GM12878 (cell line): Measurements from ENCODE around the gene LOXL3. TPM values are rescaled to one million over a fixed set of nuclear protein-coding genes. Genes with fewer than 3 reads are reported as not detected.

Source experiments
- ATAC-seq: fragments of 200-7000 bp; cut with Tn5 transposase; 3 replicates; pipeline ENCODE4 v1.9.1; 2020; ENCODE audit warnings: mild to moderate bottlenecking, moderate library complexity
- BruUV-seq: library from RNA; stranded (reverse); fragments of 400-500 nt; replicated peaks from 2 replicates; lab custom pipeline; 2021; lab: Mats Ljungman, UMichigan
- CTCF ChIA-PET: fragments of 300-600 bp; sonication (Branson Sonifier 250); formaldehyde crosslinking; extraction: SDS; loops from one replicate; lab custom pipeline; 2021; ENCODE audit warnings: inconsistent platforms; lab: Yijun Ruan, JAX
- POLR2A ChIA-PET: fragments of 350-600 bp; formaldehyde crosslinking; extraction: SDS; loops from one replicate; lab custom pipeline; 2021; ENCODE audit warnings: inconsistent platforms; lab: Charles Lee
- RAD21 ChIA-PET: fragments of 300-600 bp; sonication (Branson Sonifier 250); formaldehyde crosslinking; loops from one replicate; lab custom pipeline; 2023; ENCODE audit warnings: antibody characterized with exemption; ENCODE audit not compliant: unreplicated experiment; lab: Charles Lee
- SMC1A ChIA-PET: fragments of 300-600 bp; sonication (Branson Sonifier 250); formaldehyde crosslinking; loops from one replicate; lab custom pipeline; 2023; ENCODE audit not compliant: unreplicated experiment, uncharacterized antibody; lab: Charles Lee
- DNase-seq: peaks from one replicate; pipeline ENCODE4 v3.0.0-alpha.2; 2011; ENCODE audit warnings: low read depth, low spot score
- FAIRE-seq: peaks from 3 replicates; lab custom pipeline; 2011; peaks lifted over from hg19 to GRCh38; lab: Jason Lieb, UNC
- H2AFZ ChIP-seq: 2 replicates; pipeline ENCODE4 v1.6.0; 2011; ENCODE audit warnings: low read depth, low read length, control low read depth; ENCODE audit not compliant: control insufficient read depth
- H3K27ac ChIP-seq: 2 replicates; pipeline ENCODE4 v1.5.1; 2011; ENCODE audit warnings: control low read depth; ENCODE audit not compliant: control insufficient read depth, insufficient read depth
- H3K27me3 ChIP-seq, 2 experiments: replicated peaks in 1 of 2; 2 replicates each; pipeline versions ENCODE4 v1.6.0 to v1.6.1; 2011; ENCODE audit warnings: low read length in 1 of 2; ENCODE audit not compliant: control insufficient read depth in 2 of 2, insufficient read depth in 2 of 2
- H3K36me3 ChIP-seq, 2 experiments: 2 replicates each; pipeline ENCODE4 v1.5.1; 2011; ENCODE audit warnings: low read length in 1 of 2; ENCODE audit not compliant: control insufficient read depth in 2 of 2, insufficient read depth in 2 of 2
- H3K4me1 ChIP-seq: 2 replicates; pipeline ENCODE4 v1.6.1; 2011; ENCODE audit warnings: mild to moderate bottlenecking, low read length, moderate library complexity, mixed read lengths; ENCODE audit not compliant: control insufficient read depth, insufficient read depth
- H3K4me2 ChIP-seq: 2 replicates; pipeline ENCODE4 v1.6.0; 2011; ENCODE audit warnings: control low read depth; ENCODE audit not compliant: control insufficient read depth, insufficient read depth
- H3K4me3 ChIP-seq: fragments of 200-600 bp; sonication (generic); 2 replicates; pipeline ENCODE4 v1.5.1; 2016
- H3K79me2 ChIP-seq: 2 replicates; pipeline ENCODE4 v1.6.0; 2011; ENCODE audit warnings: low read length; ENCODE audit not compliant: control insufficient read depth, insufficient read depth
- H3K9ac ChIP-seq: 2 replicates; pipeline ENCODE4 v1.8.0; 2011; ENCODE audit warnings: low read length, control low read depth, mixed read lengths; ENCODE audit not compliant: control insufficient read depth, insufficient read depth
- H3K9me3 ChIP-seq: replicated peaks from 3 replicates; pipeline ENCODE4 v1.5.1; 2011; ENCODE audit warnings: mild to moderate bottlenecking, low read length; ENCODE audit not compliant: control insufficient read depth, insufficient read depth
- H4K20me1 ChIP-seq: 2 replicates; pipeline ENCODE4 v1.6.0; 2011; ENCODE audit not compliant: control insufficient read depth, insufficient read depth
- CBFB ChIP-seq: IDR thresholded peaks from 2 replicates; pipeline ENCODE4 v1.6.1; 2016; ENCODE audit warnings: antibody characterized with exemption, low read depth
- ESRRA ChIP-seq: IDR thresholded peaks from 2 replicates; pipeline ENCODE4 v1.6.1; 2012; ENCODE audit warnings: mild to moderate bottlenecking, low read length, improper control_type of control experiment
- FOXM1 ChIP-seq: IDR thresholded peaks from 2 replicates; pipeline ENCODE4 v1.6.1; 2012; ENCODE audit warnings: low read depth, mild to moderate bottlenecking, inconsistent platforms, low read length, moderate library complexity
- GATAD2B ChIP-seq: fragments of 450-650 bp; conservative IDR thresholded peaks from 2 replicates; pipeline ENCODE4 v1.6.1; 2017; ENCODE audit warnings: low read depth, mild to moderate bottlenecking, moderate library complexity
- KAT2A ChIP-seq: conservative IDR thresholded peaks from 2 replicates; pipeline ENCODE4 v1.6.1; 2011; ENCODE audit warnings: low read depth, low read length; ENCODE audit not compliant: control insufficient read depth
- NBN ChIP-seq: fragments of 450-650 bp; IDR thresholded peaks from 2 replicates; pipeline ENCODE4 v1.6.1; 2016
- PAX5 ChIP-seq: IDR thresholded peaks from 2 replicates; pipeline ENCODE4 v1.6.1; 2011; ENCODE audit warnings: low read depth, low read length, borderline replicate concordance
- SPI1 ChIP-seq: IDR thresholded peaks from 2 replicates; pipeline ENCODE4 v1.6.1; 2011; ENCODE audit warnings: low read depth, mild to moderate bottlenecking, low read length, moderate library complexity, borderline replicate concordance; ENCODE audit not compliant: insufficient read depth
- WRNIP1 ChIP-seq: IDR thresholded peaks from 2 replicates; pipeline ENCODE4 v1.6.1; 2011; ENCODE audit warnings: low read depth, low read length, improper control_type of control experiment, borderline replicate concordance
- WGBS: methylation state at CpG from one replicate; pipeline ENCODE4 v1.1.6; 2016; ENCODE audit warnings: low lambda C conversion rate; ENCODE audit not compliant: insufficient replicate concordance, insufficient coverage; ENCODE audit errors: missing lambda C conversion rate; 5-methylcytosine and 5-hydroxymethylcytosine counted together
- in situ Hi-C: fragments of 300-500 bp; cut with MboI; formaldehyde crosslinking; loops from 9 replicates; pipeline ENCODE4 v1.14.3; 2018; ENCODE audit warnings: mixed read lengths
- intact Hi-C: fragments of 100-400 bp; cut with micrococcal nuclease; formaldehyde crosslinking; loops from one replicate; pipeline ENCODE4 v1.14.2; 2022; ENCODE audit not compliant: unreplicated experiment
- polyA plus RNA-seq, 11 experiments: library from polyadenylated mRNA; depleted of rRNA in 4 of 11; unstranded in 6 of 11; stranded (reverse) in 5 of 11; fragments of >200 nt; fragmentation: Nextera tagmentation in 4 of 11; fragmentation: Illumina TruSeq in 1 of 11; extraction: Ambion mirVana in 4 of 11; extraction: Trizol in 1 of 11; gene quantifications; 1 replicate in 1 of 11; 2 replicates in 10 of 11; pipeline versions ENCODE4 v1.2.1 to v1.2.3, GENCODE V29; 2011 to 2016; ENCODE audit warnings: inconsistent platforms in 2 of 11, missing spikeins in 2 of 11, low read depth in 1 of 11
- total RNA-seq, 4 experiments: library from RNA; depleted of rRNA in 3 of 4; stranded (reverse); fragments of >200 nt in 3 of 4; fragmentation: Illumina TruSeq in 1 of 4; extraction: Trizol in 1 of 4; gene quantifications; 2 replicates each; pipeline versions ENCODE4 v1.2.1 to v1.2.3, GENCODE V29; 2013 to 2021
- TF ChIP-seq, protein P1 (sequence below): IDR thresholded peaks from 2 replicates; pipeline ENCODE4 v1.6.1; 2012; ENCODE audit warnings: improper control_type of control experiment, low read depth, low read length; ENCODE audit not compliant: insufficient replicate concordance
- TF ChIP-seq, protein P2 (sequence below): fragments of 450-650 bp; IDR thresholded peaks from 2 replicates; pipeline ENCODE4 v1.6.1; 2016; ENCODE audit warnings: mild to moderate bottlenecking
- TF ChIP-seq, protein P3 (sequence below): fragments of 450-650 bp; IDR thresholded peaks from 2 replicates; pipeline ENCODE4 v1.6.1; 2017; ENCODE audit warnings: mild to moderate bottlenecking

LOXL3 gene
- total and polyA plus RNA-seq, 10 of the 15 experiments (the other 5 are each of a cell fraction or from before 2014, with no cell fraction given): 6.2 to 40.9 (median 23.3) TPM

DNA sequence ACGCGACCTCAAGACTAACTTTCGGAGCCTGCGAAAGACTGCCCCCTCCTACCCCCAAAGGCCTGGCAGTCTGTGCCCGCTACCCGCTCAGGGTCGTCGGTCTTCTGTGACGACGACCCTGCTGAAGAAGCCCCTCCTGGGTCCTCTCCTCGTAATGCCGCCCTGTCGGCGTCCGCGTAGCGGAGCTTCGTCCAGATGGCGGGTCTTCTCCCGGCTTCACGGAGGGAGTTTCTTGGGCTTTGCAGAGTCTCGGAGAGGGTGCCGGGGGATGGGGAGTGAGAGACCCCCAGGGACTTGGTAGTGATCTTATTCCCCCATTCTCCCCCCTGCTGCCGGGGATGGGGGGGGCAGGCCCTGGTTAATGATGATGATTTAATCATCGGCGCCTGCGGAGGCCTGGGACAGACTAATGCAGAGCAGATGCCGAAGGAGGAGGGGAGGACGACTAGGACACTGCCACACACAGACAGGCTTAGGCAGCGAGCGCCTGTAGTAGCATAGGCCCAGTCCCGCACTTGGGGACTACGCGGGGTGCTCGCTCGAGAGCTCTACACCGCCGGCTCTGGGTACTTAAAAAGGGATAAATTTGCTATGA, 45.7 kb downstream of the LOXL3 start:
- peaks cover 22% of the 10 kb centered on the region for H3K4me1 ChIP-seq
- H3K27me3 ChIP-seq: peaks cover 2 to 3% of the 10 kb centered on the region in 2 experiments; a peak in 3 of 4 replicates
- POLR2A ChIA-PET: interaction anchor here (0.9 to 5.8 kb wide), 7 partner anchors 14 to 81 kb away, joined by 3 to 33 read pairs (median 3); partner anchors contain the start of genes AUP1, DQX1, HTRA2 and TTC31
- peak overlapping the region; percentile 98 for H3K4me3 ChIP-seq
- WGBS: 16% methylated on average over 38 of the region's 38 CpGs
- peak overlapping the region; percentile 93 for H3K9ac ChIP-seq
- SMC1A ChIA-PET: interaction anchor here (0.7 to 5.2 kb wide), 4 partner anchors 22 to 78 kb away, joined by 3 to 71 read pairs (median 28); partner anchors contain the start of genes AUP1, DQX1 and HTRA2
- ATAC-seq: peak; percentile 53
- in situ Hi-C loops: no loop called here
- BruUV-seq: TSS peak; percentile 78
- peak overlapping the region; percentile 95 for H3K4me2 ChIP-seq
- peaks cover 0 to 7% of the 10 kb centered on the region in 2 experiments; a peak in 1 of 4 replicates for H3K36me3 ChIP-seq
- H3K27ac ChIP-seq: peak overlapping the region; percentile 97
- CTCF ChIA-PET: interaction anchor here (0.6 to 13.9 kb wide), 9 partner anchors 12 to 91 kb away, joined by 3 to 231 read pairs (median 6); partner anchors contain the start of genes AUP1, CCDC142, DQX1 and HTRA2
- no peaks in the 10 kb centered on the region for H4K20me1 ChIP-seq
- no peak for DNase-seq
- peaks cover 12% of the 10 kb centered on the region for H3K79me2 ChIP-seq
- RAD21 ChIA-PET: interaction anchor here (0.9 to 5.5 kb wide), 4 partner anchors 23 to 79 kb away, joined by 3 to 61 read pairs (median 26); partner anchors contain the start of genes AUP1 and HTRA2
- FAIRE-seq: no peak
- peak overlapping the region; percentile 100 for H2AFZ ChIP-seq
- intact Hi-C loops: loop anchor here (1.0 kb wide), 2 partner anchors 21 to 79 kb away; partner anchors contain the start of genes AUP1 and HTRA2
- H3K9me3 ChIP-seq: no peaks in the 10 kb centered on the region
- no peak for TF ChIP-seq PAX5
- TF ChIP-seq KAT2A: no peak
- TF ChIP-seq SPI1: no peak
- no peak for TF ChIP-seq ESRRA
- TF ChIP-seq, protein P1, sequence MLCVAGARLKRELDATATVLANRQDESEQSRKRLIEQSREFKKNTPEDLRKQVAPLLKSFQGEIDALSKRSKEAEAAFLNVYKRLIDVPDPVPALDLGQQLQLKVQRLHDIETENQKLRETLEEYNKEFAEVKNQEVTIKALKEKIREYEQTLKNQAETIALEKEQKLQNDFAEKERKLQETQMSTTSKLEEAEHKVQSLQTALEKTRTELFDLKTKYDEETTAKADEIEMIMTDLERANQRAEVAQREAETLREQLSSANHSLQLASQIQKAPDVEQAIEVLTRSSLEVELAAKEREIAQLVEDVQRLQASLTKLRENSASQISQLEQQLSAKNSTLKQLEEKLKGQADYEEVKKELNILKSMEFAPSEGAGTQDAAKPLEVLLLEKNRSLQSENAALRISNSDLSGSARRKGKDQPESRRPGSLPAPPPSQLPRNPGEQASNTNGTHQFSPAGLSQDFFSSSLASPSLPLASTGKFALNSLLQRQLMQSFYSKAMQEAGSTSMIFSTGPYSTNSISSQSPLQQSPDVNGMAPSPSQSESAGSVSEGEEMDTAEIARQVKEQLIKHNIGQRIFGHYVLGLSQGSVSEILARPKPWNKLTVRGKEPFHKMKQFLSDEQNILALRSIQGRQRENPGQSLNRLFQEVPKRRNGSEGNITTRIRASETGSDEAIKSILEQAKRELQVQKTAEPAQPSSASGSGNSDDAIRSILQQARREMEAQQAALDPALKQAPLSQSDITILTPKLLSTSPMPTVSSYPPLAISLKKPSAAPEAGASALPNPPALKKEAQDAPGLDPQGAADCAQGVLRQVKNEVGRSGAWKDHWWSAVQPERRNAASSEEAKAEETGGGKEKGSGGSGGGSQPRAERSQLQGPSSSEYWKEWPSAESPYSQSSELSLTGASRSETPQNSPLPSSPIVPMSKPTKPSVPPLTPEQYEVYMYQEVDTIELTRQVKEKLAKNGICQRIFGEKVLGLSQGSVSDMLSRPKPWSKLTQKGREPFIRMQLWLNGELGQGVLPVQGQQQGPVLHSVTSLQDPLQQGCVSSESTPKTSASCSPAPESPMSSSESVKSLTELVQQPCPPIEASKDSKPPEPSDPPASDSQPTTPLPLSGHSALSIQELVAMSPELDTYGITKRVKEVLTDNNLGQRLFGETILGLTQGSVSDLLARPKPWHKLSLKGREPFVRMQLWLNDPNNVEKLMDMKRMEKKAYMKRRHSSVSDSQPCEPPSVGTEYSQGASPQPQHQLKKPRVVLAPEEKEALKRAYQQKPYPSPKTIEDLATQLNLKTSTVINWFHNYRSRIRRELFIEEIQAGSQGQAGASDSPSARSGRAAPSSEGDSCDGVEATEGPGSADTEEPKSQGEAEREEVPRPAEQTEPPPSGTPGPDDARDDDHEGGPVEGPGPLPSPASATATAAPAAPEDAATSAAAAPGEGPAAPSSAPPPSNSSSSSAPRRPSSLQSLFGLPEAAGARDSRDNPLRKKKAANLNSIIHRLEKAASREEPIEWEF: no peak
- TF ChIP-seq FOXM1: no peak
- no peak for TF ChIP-seq WRNIP1
- TF ChIP-seq GATAD2B: no peak
- no peak for TF ChIP-seq NBN
- TF ChIP-seq, protein P2, sequence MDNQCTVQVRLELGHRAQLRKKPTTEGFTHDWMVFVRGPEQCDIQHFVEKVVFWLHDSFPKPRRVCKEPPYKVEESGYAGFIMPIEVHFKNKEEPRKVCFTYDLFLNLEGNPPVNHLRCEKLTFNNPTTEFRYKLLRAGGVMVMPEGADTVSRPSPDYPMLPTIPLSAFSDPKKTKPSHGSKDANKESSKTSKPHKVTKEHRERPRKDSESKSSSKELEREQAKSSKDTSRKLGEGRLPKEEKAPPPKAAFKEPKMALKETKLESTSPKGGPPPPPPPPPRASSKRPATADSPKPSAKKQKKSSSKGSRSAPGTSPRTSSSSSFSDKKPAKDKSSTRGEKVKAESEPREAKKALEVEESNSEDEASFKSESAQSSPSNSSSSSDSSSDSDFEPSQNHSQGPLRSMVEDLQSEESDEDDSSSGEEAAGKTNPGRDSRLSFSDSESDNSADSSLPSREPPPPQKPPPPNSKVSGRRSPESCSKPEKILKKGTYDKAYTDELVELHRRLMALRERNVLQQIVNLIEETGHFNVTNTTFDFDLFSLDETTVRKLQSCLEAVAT: peak; percentile 64; the same call in 1 of the 2 replicates
- TF ChIP-seq, protein P3, sequence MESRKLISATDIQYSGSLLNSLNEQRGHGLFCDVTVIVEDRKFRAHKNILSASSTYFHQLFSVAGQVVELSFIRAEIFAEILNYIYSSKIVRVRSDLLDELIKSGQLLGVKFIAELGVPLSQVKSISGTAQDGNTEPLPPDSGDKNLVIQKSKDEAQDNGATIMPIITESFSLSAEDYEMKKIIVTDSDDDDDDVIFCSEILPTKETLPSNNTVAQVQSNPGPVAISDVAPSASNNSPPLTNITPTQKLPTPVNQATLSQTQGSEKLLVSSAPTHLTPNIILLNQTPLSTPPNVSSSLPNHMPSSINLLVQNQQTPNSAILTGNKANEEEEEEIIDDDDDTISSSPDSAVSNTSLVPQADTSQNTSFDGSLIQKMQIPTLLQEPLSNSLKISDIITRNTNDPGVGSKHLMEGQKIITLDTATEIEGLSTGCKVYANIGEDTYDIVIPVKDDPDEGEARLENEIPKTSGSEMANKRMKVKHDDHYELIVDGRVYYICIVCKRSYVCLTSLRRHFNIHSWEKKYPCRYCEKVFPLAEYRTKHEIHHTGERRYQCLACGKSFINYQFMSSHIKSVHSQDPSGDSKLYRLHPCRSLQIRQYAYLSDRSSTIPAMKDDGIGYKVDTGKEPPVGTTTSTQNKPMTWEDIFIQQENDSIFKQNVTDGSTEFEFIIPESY: no peak
- no peak for TF ChIP-seq CBFB
